ENCODE data around the gene ZNF627. TPM values are rescaled to one million over a fixed set of nuclear protein-coding genes. Genes with fewer than 3 reads are reported as not detected.

Gene ZNF627
- total RNA-seq, 1 donor from 2014 or later = 10.4 TPM

Other genes starting within 250 kb of the ZNF627 start
- gene PLPPR2, start 242.1 kb upstream of the ZNF627 start, total RNA-seq = 39.3 and 47.7 TPM in 2 replicates
- gene SWSAP1, start 222.8 kb upstream of the ZNF627 start, total RNA-seq = 1.1 and 4.1 TPM in 2 replicates
- 17.7 and 32.7 TPM in 2 replicates for gene EPOR, start 213.2 kb upstream of the ZNF627 start, total RNA-seq
- gene RGL3, start 178.2 kb upstream of the ZNF627 start, total RNA-seq = not detected in 2 replicates
- 0.06 and 1.4 TPM in 2 replicates for gene ODAD3, start 162.4 kb upstream of the ZNF627 start, total RNA-seq
- 281 and 288 TPM in 2 replicates for gene PRKCSH, start 161.8 kb upstream of the ZNF627 start, total RNA-seq
- gene ELAVL3, start 116.4 kb upstream of the ZNF627 start, total RNA-seq = not detected in 2 replicates
- 5.0 and 9.6 TPM in 2 replicates for gene ZNF653, start 91.6 kb upstream of the ZNF627 start, total RNA-seq
- 24.9 and 25.3 TPM in 2 replicates for gene ECSIT, start 68.3 kb upstream of the ZNF627 start, total RNA-seq
- 11.7 and 13.4 TPM in 2 replicates for gene CNN1, start 58.6 kb upstream of the ZNF627 start, total RNA-seq
- 33.8 and 46.7 TPM in 2 replicates for gene ELOF1, start 38.3 kb upstream of the ZNF627 start, total RNA-seq
- gene ACP5, start 19.8 kb upstream of the ZNF627 start, total RNA-seq = 1.6 and 1.9 TPM in 2 replicates
- gene ZNF823, start 141.5 kb downstream of the ZNF627 start, total RNA-seq = 3.4 and 5.9 TPM in 2 replicates
- 3.2 and 3.9 TPM in 2 replicates for gene ZNF441, start 169.5 kb downstream of the ZNF627 start, total RNA-seq
- gene ZNF491, start 201.0 kb downstream of the ZNF627 start, total RNA-seq = 1.2 and 3.1 TPM in 2 replicates
- 5.3 and 7.8 TPM in 2 replicates for gene ZNF440, start 216.8 kb downstream of the ZNF627 start, total RNA-seq

Measured in glomerular endothelial cell (primary cell).